ENCODE data around the gene ZFP90.
"Not testable (repeated sequence)": the region's sequence is repeated elsewhere in the genome, so short reads cannot be mapped to it uniquely, and the experiment has no call there.

The ZFP90 gene

GRCh38 chr16:68538880-68539701, at the start of gene ZFP90:
Gene ZFP90, plus strand, starts transcription at chr16:68539291. Its CDS starts 502 bp downstream, at chr16:68539793.
- peak; percentile 82 for DNase-seq (ENCODE audit: low spot score)

- DNase-seq (ENCODE audit: low spot score) = no peak
Observed at GRCh38 chr16:68490358-68490757, 48.7 kb upstream of the ZFP90 start.

- DNase-seq (ENCODE audit: low spot score) = no peak
Observed at GRCh38 chr16:68490829-68491575, 48.1 kb upstream of the ZFP90 start.

GRCh38 chr16:68491576-68491950, 47.5 kb upstream of the ZFP90 start:
- no peak for DNase-seq (ENCODE audit: low spot score)

GRCh38 chr16:68492151-68492542, 46.9 kb upstream of the ZFP90 start:
- DNase-seq (ENCODE audit: low spot score) = no peak

GRCh38 chr16:68492543-68493411, 46.3 kb upstream of the ZFP90 start:
- no peak for DNase-seq (ENCODE audit: low spot score)

- DNase-seq (ENCODE audit: low spot score) = no peak
Observed at GRCh38 chr16:68493412-68494070, 45.5 kb upstream of the ZFP90 start.

GRCh38 chr16:68494261-68494660, 44.8 kb upstream of the ZFP90 start:
- DNase-seq (ENCODE audit: low spot score) = not testable (repeated sequence)

GRCh38 chr16:68496689-68497088, 42.4 kb upstream of the ZFP90 start:
- DNase-seq (ENCODE audit: low spot score) = no peak

- DNase-seq (ENCODE audit: low spot score) = no peak
Observed at GRCh38 chr16:68499006-68499405, 40.1 kb upstream of the ZFP90 start.

GRCh38 chr16:68503334-68503733, 35.8 kb upstream of the ZFP90 start:
- DNase-seq (ENCODE audit: low spot score) = no peak

- DNase-seq (ENCODE audit: low spot score) = no peak
Observed at GRCh38 chr16:68504066-68504465, 35.0 kb upstream of the ZFP90 start.

GRCh38 chr16:68506331-68507053, 32.6 kb upstream of the ZFP90 start:
- no peak for DNase-seq (ENCODE audit: low spot score)

GRCh38 chr16:68508013-68508412, 31.1 kb upstream of the ZFP90 start:
- DNase-seq (ENCODE audit: low spot score) = no peak

- DNase-seq (ENCODE audit: low spot score) = no peak
Observed at GRCh38 chr16:68508641-68509240, 30.4 kb upstream of the ZFP90 start.

- DNase-seq (ENCODE audit: low spot score) = no peak
Observed at GRCh38 chr16:68509381-68509780, 29.7 kb upstream of the ZFP90 start.

- no peak for DNase-seq (ENCODE audit: low spot score)
Observed at GRCh38 chr16:68510775-68511174, 28.3 kb upstream of the ZFP90 start.

- peak; percentile 28 for DNase-seq (ENCODE audit: low spot score)
Observed at GRCh38 chr16:68512183-68512582, 26.9 kb upstream of the ZFP90 start.

- no peak for DNase-seq (ENCODE audit: low spot score)
Observed at GRCh38 chr16:68512742-68513141, 26.3 kb upstream of the ZFP90 start.

GRCh38 chr16:68514511-68514910, 24.6 kb upstream of the ZFP90 start:
- no peak for DNase-seq (ENCODE audit: low spot score)
